Activated naive CD8-positive, alpha-beta T cell treated with anti-CD3 and anti-CD28 coated beads, Interleukin-2, amount 50 U/mL, for 16 hours (primary cell): Measurements from ENCODE around the gene AR.

Source experiments
- DNase-seq: peaks from one replicate; pipeline ENCODE4 v3.0.0-alpha.2; 2020; ENCODE audit warnings: low read depth, low spot score

Gene AR

DNA sequence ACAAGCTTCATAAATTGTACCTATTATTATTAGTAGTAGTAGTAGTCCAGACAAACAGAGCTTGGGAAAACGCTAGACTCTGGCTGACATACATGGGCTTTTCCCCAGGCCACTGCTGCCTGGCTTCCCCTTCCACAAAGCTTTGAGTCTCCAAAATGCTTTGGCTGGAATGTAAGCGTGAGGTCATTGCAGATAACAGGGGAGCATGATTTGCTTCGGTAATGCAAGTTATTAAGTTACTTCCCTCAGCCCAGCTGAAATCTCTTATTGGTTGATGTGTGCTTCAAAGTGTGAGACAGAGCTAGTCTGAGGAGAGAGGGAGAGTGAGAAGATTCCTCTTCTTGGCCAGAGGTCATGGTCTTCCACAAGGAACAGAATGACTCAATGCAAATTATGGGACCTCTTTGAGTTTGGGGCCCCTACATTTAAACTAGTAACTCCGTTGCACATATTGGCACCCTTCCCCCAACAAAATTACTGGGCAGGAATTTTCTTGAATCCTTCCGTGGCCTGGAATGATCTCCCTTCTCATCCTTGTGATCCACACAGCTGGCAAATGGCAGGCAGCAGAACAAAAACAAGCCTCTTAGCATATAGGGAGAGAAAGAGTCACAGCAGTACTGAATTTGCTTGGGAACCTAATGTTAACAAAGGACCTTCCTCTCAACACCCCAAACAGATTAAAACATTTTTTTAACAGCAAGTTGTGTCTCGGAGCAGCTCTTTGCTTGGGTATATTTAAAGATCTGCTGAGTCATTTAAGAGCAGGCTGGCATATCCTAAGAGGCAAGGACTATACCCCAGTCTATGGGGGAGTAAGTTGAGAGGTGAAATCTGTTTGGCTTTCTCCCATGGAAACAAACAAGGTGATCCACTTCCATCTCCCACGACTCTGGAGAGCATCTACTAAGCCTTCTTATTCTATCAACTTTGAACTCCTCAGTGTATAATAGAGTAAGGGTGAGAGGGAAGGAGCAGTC, 19.9 kb downstream of the AR start:
- no peak for DNase-seq

DNA sequence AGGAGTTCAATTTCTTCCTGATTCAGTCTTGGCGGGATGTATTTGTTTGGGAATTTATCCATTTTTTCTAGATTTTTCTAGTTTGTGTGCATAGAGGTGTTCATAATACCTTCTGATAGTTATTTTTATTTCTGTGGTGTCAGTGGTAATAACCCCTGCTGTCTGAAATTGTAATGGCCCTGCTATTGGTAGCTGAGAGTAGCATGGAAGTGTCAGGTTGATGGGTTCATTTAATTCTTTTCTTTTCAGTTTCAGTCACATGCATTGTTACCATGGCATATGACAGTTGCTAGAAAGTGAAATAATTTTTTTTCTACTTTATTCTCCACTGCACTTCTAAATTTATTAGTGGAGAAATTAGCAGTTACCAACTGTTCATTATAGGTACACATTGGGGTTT, 20.7 kb downstream of the AR start:
- no peak for DNase-seq

DNA sequence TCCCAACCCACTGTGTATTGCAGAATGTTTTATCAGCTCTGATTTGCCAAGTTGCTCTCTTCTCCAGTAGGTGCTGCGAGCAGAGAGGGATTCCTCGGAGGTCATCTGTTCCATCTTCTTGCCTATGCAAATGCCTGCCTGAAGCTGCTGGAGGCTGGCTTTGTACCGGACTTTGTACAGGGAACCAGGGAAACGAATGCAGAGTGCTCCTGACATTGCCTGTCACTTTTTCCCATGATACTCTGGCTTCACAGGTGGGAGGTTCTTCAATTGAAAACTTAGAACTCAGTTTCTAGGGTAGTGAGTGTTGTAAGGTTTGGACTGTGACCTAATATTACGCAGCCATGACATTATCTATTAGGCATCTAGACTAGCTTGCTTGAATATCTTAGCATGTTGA, 24.9 kb downstream of the AR start:
- no peak for DNase-seq

DNA sequence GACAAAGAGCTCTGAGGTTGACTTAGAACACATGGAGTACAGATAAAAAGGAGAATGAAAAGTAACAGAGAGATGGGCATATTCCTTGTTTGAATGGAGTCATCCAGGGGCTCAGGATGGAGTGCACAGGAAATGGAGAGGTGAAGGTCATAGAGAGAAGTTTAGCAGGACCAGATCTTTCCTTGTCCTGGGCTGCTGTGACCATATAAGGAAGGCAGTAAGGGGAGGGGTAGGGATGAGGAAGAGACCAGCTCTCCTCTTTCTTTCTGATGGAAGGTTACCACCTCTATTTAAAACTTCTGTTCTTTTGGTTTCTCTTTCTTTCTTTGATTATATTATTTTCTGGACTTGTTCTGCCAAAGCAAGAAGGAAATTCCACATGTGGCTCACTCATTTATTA, 27.0 kb downstream of the AR start:
- DNase-seq: no peak

DNA sequence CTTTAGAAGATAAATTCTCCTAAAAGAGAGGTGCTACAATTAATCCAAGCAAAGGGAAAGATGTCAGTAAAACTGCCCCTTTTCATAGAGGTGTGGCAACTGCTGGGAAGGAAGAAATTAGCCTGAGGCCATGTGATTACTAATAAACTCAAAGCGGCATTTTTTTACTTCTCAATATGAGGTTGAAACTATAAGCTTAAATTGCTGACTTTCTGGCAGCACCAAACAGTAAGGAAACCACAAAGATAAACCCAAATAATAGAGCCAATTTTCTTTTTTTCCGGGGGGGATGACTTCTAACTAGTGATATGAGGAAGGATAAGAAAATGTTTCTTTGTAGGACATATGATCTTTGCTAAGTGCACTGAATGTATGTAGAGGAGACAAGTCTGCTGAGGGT, 30.9 kb downstream of the AR start:
- DNase-seq: no peak

DNA sequence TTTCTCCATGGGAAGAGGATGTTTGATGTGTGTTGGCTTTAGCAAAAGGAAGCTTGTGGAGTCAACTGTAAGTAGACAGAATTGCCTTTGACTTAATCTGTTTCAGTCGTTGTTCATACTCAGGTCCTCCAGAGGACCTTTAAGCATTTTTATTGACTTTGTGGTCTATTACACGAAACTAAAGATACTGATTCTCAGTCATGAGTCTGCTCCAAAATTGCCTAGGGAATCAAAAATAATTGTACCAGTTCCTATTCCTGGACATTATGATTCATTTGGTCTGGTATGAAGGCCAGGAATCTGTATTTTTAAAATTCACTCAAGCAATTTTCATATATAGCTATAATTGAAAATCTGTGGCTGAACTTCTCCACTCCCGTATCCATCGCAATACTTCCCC, 38.6 kb downstream of the AR start:
- DNase-seq: no peak

DNA sequence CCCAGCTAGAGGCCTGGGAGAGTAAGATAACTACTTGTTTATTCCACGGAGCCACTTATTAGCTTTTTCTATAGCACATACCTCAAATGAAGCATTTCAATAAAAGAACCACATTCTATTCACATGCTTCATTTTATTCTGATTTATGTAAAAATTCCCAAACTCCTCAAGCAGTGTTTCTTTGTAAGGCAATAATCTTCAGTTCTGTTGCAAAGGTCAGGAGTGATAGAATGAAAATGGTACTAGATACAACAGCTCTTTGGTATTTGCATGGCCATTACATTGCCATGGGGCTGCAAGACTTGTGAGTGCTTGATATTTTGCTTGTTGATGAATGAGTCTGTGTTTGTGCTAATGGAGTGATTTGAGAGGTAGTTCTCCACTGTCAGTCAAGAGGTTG, 39.4 kb downstream of the AR start:
- no peak for DNase-seq

DNA sequence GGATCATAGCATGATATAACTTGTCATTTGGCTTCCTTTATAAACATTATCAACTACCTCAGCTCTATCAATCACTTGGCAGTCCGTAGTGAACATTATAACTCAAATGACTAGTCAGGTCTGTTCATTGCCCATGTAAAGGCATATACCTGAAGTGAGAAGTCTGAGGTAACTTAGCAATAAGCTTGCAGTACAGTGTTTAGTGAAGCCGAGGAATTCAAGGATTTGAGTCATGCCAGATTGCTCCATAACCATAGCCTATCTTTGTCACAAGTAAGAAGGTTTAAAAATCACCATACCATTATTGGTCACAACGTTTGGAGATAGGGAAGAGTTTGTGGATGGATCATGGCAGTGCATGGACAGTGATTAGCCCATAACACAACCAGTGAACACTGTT, 41.6 kb downstream of the AR start:
- no peak for DNase-seq

DNA sequence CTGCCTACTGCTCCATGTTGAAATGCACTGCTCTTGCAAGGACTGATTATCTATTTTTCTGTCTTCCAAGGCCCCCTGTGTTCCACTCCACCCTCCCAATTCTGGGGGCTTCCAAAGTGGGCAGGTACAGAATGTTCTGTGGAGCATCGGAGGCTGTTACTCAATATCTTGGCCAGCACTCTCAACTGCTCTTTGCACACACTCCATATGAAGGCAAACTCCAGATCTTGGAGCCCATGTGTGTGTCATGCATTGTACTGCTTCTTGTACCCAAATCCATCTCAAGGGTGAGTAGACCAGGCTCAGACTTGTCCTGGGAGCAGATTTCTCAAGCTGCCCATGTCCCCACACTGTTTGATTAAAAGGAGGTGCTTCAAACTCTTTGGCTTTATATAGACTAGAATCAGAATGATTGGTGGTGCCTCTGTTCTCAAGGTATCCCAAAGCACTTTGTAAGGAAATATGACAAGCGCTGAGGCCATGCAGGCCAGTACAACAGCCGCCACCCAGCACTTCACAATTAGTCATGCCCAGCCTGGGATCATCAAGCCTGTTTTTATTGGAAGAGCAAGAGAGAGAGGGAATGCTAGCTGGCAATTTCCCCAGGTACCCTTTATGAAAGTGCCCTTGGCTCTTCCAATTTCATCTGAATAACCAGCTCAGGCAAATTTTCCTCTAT, 44.3 kb downstream of the AR start:
- DNase-seq: no peak

DNA sequence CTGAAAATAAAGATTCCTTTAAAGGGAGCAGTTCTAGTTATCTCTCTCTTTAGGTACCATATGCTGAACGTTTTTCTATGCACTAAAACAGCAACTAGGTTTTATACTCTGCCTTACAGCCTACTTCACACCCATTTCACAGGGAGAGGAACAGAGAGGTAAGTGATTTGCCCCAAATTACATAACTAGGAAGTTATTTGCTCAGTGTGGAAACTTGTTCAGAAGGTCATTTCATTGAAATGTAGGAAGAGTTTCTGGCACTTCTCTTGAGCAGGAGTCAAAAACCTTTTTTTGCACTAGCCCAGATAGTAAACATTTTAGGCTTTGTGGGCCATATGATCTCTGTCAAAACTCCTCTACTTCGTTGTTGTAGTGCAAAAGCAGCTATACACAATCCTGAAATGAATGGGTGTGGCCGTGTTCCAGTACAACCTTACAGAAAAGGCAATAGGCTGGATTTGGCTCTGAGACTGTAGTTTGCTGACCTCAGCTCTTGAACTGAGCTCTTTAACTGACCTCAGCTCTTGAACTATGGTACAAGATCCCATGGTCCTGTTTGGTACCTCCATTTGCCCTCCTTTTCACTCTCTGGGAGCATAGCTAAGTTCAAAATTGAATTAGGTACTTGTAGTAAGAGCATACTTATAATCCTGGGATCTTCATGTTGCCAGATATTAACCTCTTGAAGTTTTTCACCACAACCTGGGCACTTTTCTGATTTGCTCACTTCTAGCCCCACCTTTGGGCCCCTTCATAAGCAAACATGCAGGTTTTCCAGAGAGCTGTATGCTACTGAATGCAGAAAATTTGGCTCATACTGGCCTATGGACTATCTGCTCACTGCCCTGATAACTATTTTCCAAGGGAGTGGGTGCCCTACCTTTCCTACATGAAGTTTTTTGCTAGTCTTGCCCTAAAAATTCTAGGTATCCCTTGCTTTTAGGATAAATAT, 53.3 kb downstream of the AR start:
- no peak for DNase-seq

DNA sequence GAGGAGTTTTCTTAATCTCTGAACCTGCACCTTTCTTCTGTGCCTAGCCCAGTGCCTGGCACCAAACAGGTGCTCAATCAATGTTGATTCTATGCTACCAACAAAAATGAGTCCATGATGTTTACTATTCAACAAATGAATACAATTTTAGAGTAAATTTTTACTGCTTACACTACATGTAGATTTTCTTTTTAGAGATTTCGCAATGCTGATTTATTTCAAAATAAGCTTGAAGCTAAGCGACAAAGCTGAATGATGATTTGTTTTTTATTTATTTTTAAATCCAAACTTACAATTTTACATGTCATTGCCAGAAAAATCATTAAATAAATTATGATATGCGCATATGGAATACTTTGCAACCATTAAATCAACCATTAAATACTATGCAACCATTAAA, 55.7 kb downstream of the AR start:
- no peak for DNase-seq

DNA sequence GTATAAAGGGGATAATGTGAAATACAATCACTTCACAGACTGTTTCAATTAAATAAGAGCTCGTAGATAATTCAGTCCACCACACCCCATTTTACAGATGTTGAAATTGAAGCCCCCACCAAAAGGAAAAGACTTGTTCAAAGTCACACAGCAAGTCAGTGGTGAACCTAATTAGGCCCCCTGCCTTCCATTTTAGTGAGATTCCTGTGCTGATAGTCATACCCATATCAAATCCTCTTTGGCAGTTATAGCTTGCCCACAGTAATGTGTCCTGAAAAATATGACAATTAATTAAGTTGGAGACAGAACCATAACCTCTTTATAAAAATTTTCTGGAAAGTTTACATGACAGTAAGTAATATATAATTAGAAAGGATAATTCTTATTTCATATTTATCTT, 58.0 kb downstream of the AR start:
- no peak for DNase-seq

DNA sequence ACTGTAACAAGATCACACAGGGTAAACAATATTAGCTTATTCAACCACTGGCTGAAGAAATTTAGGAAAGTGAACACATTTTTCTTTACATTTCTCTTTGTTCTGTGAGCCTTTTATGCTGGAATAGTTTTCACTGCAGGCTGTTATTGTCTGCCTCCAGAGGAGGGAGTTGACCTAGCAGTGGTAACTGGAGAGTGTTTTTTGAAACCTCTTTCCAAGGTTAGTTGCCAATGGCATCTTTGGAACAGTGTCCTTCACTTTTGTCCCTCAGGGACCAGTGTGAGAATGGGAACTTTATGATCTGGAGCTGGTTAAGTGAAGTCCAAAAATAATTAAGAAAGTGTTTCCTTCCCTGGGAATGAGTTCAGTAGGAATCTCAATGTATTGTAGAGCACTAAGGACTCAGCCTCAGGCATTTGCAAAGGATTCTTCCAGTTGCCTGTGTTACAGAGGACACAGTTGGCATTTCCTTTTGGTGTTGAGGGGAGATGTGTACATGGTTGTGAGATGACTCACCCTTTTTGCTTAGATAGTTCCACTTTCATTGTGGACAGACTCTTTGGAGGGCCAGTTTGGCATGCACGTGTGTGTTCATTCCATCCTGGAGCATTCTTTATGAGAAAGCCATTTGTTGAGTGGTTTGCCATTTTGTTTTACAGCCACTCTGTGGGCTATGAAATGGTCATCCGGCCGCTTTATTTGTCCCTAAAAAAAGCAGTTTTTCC, 61.3 kb downstream of the AR start:
- DNase-seq: no peak

DNA sequence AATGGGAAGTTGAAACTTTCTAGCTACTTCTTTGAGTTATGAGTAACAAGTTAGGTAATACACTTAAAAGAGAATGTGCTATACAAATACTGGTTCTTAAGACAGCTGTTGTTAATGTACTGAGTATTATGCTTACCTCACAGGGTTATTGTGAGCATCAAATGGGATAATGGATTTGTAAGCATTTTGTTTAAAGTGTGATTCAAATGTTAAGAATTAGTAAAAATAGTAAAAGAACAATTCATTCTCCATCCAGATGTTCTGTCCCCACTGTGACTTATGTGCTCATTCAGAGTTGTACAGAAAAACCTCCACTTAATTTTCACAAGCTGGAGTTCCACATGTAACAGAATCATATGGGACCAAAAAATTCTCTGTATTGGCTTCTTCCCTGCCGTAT, 63.6 kb downstream of the AR start:
- no peak for DNase-seq

DNA sequence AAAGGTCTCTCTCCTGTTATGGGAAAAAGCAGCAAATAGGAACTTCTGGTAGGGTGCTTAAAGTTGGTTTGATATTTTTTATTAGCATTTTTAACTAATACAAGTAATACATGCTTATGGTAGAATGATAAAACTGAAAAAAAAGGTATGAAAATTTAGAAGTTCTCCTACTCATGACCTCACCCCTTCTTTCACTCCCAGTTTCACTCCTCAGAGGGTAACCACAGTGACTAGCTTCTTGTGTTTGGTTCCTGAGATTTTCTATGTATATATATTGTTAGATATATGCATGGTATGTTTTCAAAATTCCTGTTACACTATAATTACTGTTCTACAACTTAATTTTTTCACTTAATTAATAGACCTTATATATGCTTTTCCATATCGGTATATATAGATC, 66.5 kb downstream of the AR start:
- no peak for DNase-seq

DNA sequence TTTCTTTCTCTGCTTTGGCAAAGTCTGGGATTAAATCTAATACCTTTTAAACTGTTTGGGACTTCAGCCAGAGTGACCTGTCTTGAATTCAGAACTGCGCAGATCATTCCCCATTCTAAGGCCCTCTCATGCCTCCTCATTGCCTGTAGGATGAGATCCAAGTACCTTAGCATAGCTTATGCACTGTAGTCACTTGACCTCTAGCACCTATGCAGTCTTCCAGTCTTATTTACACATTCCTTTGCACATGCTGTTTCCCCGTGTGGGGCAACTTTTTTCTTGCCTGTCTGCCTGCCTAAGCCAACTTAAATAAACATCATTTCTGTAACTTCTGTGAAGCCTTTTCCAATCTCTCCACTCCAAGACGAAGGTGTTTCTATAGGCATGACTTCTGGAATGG, 68.4 kb downstream of the AR start:
- no peak for DNase-seq

DNA sequence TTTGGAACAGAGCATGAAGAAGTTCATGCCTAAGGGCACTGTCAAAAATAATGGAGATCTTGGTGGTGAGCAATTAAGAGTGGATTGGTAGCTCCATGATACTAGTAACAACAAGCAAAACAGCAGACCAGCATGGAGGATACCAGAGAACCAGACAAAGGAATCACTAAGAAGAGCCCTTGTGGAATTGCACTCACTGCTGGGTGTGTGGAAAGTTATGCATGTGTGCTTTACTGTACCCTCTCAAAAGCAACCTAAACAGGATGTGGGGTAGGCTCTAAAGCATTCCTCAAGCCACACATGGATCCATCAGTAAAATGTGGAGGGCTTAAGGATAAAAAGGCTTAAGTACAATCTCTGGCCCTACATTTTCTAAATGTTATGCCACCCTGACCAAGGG, 69.5 kb downstream of the AR start:
- no peak for DNase-seq

DNA sequence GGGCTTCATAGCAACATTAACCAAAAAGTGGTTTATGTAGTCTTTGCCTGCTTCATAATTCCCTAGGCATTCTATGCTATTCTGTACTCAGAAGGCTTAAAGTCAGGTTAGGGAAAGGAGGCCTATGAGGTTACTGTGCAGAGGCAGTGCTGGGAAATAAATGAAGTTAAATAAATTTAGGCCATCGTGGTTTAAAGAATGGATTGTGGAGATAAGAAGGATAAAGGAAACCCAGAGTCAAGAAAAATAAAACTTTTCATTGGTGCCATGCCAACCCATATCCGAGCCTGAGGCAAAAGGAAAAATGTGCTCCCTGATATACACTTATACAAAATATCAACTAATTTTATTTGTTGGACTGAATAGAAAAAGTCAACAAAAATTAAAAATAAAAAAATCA, 70.2 kb downstream of the AR start:
- no peak for DNase-seq

DNA sequence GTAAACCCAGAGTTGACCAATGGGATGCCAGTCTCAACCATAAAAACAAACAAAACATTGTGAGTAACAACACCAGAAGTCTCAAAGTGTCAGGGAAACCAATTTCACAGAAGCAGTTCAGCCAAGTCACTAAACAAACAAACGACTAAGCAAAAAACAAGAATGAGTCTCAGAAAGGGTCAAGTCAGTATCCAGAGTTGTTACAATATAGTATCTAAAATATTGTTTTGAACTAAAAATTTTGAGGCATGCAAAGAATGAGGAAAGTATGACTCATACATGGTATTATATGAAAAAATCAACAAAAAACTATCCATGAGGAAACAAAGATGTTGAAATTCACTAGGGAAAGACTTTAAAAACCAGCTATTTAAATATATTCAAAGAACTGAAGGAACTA, 70.6 kb downstream of the AR start:
- DNase-seq: no peak

DNA sequence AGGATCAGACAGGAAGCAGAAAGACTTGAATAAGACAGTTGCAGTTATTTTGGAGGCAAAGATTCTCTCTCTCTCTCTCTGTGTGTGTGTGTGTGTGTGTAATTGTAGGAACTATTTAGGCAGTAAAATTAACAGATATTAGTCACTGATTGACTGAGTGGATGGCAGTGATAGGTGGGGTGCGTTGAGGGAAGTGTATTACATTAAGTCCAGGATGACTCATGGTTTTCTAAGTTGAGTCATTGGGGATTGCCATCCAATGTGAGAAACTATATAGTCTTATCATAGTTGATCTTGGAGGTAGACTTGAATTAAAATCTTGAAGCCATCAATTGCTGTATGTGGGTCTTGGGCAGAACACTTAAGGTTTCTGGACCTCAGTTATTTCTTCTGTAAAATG, 75.4 kb downstream of the AR start:
- no peak for DNase-seq

DNA sequence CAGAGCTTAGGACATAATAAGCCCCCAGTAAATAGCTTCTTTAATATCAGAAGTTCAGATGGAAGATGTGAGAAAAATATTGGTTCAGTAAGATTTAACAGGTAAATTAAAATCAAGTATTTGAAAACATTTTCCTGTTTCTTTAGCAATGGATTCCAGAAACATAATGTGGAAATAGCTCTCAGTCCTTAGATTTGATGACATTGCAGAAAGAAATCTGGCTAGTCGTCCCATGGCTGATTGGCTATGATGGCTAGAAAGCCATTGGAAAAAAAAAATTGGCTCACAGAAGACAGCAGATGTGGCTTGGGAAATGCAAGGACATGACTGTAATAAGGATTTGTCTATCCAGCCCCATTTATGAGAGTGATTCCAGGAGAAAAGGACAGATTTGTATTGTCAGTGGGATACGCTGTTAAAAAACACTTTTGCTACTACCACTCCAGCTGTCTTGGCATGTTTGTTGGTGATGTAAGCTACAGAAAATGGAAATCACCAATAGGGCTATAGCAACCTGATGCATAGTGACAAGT, 78.3 kb downstream of the AR start:
- DNase-seq: no peak
